Panc1 (cell line): ENCODE data around the gene RNF144A. TPM values are rescaled to one million over a fixed set of nuclear protein-coding genes. Genes with fewer than 3 reads are reported as not detected.

Experiments
- ATAC-seq: fragments of 200-7000 bp; cut with Tn5 transposase; 2 replicates; pipeline ENCODE4 v1.9.1; 2020; ENCODE audit warnings: mild to moderate bottlenecking, moderate library complexity
- BruUV-seq: library from RNA; stranded (reverse); fragments of 400-500 nt; replicated peaks from 2 replicates; lab custom pipeline; 2021; lab: Mats Ljungman, UMichigan
- CTCF ChIA-PET: fragments of 300-600 bp; sonication (Branson Sonifier 250); formaldehyde crosslinking; loops from one replicate; lab custom pipeline; 2022; ENCODE audit warnings: antibody characterized with exemption; lab: Charles Lee
- POLR2A ChIA-PET: fragments of 300-600 bp; sonication (Branson Sonifier 250); formaldehyde crosslinking; loops from one replicate; lab custom pipeline; 2022; ENCODE audit warnings: antibody characterized with exemption; lab: Charles Lee
- DNase-seq: peaks from one replicate; pipeline ENCODE4 v3.0.0-alpha.2; 2010; ENCODE audit warnings: low read depth, low spot score
- H3K27ac ChIP-seq: 2 replicates; pipeline ENCODE4 v1.5.1; 2011; ENCODE audit warnings: mild to moderate bottlenecking, low read length, inconsistent platforms
- H3K27me3 ChIP-seq: fragments of 200-500 bp; sonication (Bioruptor generic); 2 replicates; pipeline ENCODE4 v1.6.0; 2014; ENCODE audit warnings: low read length, inconsistent platforms; ENCODE audit not compliant: control insufficient read depth, insufficient read depth
- H3K36me3 ChIP-seq: fragments of 200-500 bp; sonication (Bioruptor generic); 2 replicates; pipeline ENCODE4 v1.5.1; 2014; ENCODE audit warnings: inconsistent platforms, mild to moderate bottlenecking, low read length, moderate library complexity; ENCODE audit not compliant: control insufficient read depth, insufficient read depth
- H3K4me1 ChIP-seq: 2 replicates; pipeline ENCODE4 v1.5.1; 2011; ENCODE audit warnings: inconsistent platforms, mild to moderate bottlenecking, low read length, moderate library complexity; ENCODE audit not compliant: control insufficient read depth, insufficient read depth
- H3K4me3 ChIP-seq, 2 experiments: 2 replicates each; pipeline ENCODE4 v1.5.1; 2011 to 2012; ENCODE audit warnings: low read depth in 2 of 2, low read length in 2 of 2, mild to moderate bottlenecking in 2 of 2, inconsistent platforms in 1 of 2, moderate library complexity in 1 of 2
- H3K9me3 ChIP-seq: fragments of 200-500 bp; sonication (Bioruptor generic); 2 replicates; pipeline ENCODE4 v1.5.1; 2014; ENCODE audit warnings: low read depth, mild to moderate bottlenecking, inconsistent platforms, low read length, moderate library complexity; ENCODE audit not compliant: control insufficient read depth, insufficient read depth
- POLR2AphosphoS5 ChIP-seq: IDR thresholded peaks from 2 replicates; pipeline ENCODE4 v1.6.1; 2012; ENCODE audit warnings: mild to moderate bottlenecking, low read depth, low read length, moderate library complexity
- SIN3A ChIP-seq: IDR thresholded peaks from 2 replicates; pipeline ENCODE4 v1.6.1; 2012; ENCODE audit warnings: low read depth, mild to moderate bottlenecking, low read length, moderate library complexity, borderline replicate concordance; ENCODE audit not compliant: insufficient read depth
- TCF7L2 ChIP-seq: IDR thresholded peaks from 2 replicates; pipeline ENCODE4 v1.6.1; 2011; ENCODE audit warnings: mild to moderate bottlenecking, low read depth, low read length, inconsistent platforms
- in situ Hi-C: cut with HindIII; loops from 2 replicates; pipeline ENCODE4 v1.10.0; 2016; ENCODE audit warnings: low sequenced_read_pairs, low pct_unique_long_range_greater_than_20kb
- intact Hi-C: fragments of 100-400 bp; cut with micrococcal nuclease; formaldehyde crosslinking; loops from one replicate; pipeline ENCODE4 v1.10.0; 2022; ENCODE audit not compliant: unreplicated experiment
- total RNA-seq: library from RNA; stranded (reverse); gene quantifications from one replicate; pipeline ENCODE4 v1.2.1, GENCODE V29; 2021; ENCODE audit not compliant: unreplicated experiment
- TF ChIP-seq, protein P1 (sequence below): fragments of 450-650 bp; IDR thresholded peaks from 2 replicates; pipeline ENCODE4 v1.5.1; 2017; ENCODE audit warnings: mild to moderate bottlenecking
- TF ChIP-seq, protein P2 (sequence below), 2 experiments: IDR thresholded peaks; 2 replicates each; pipeline ENCODE4 v1.6.1; 2011 to 2012; ENCODE audit warnings: low read depth in 2 of 2, control low read depth in 1 of 2, low read length in 1 of 2, mild to moderate bottlenecking in 1 of 2, moderate library complexity in 1 of 2; ENCODE audit not compliant: insufficient read depth in 1 of 2

Gene RNF144A
- total RNA-seq, 1 experiment from 2014 or later = 5.4 TPM

DNA sequence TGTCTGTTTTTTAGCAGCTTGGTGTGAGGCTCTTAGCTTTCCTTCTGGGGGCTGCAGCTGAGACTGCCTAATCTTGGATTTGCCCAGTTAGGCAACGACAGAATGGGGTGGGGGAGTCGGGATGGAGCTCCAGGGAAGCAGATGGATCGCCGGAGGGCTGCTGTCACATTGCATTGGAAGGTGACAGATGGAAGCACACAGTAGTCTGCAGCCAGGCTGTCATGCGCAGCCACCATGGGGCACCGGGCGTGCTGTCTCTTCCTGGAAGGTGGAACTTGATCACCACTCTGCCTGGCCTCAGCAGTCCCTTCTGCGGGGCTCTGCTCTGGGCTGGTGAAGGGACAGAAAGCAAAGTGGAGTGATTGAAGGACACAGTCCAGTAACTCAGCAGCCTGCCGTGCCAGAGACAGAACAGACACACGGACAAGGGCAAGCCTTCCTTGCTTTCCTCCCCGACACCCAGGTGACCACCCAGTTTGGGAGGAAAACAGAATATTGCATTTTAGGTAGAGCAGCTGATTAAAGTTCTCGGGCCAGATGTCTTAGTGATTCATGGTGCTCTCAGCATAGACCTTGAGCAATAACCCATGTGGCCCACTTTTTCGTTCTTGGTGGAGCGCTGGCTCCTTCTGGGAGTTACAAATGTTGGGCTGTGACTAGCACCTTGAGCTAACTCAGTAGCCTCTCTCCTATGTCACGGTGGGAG lies 40.9 kb downstream of the RNF144A start:
- Histone ChIP-seq H3K27me3 (no peaks in the 10 kb centered on the region), H3K9me3 (no peaks in the 10 kb centered on the region), H3K36me3 (no peaks in the 10 kb centered on the region; the same call in 1 of the 2 replicates), H3K4me1 (no peaks in the 10 kb centered on the region), H3K27ac (no peak overlapping the region), H3K4me3 (no peak overlapping the region)
- no TSS peak for BruUV-seq
- ATAC-seq (no peak), DNase-seq (no peak)
- intact Hi-C loops (no loop called here), in situ Hi-C loops (no loop called here)
- CTCF ChIA-PET = no interaction called here
- TF ChIP-seq, protein P1, sequence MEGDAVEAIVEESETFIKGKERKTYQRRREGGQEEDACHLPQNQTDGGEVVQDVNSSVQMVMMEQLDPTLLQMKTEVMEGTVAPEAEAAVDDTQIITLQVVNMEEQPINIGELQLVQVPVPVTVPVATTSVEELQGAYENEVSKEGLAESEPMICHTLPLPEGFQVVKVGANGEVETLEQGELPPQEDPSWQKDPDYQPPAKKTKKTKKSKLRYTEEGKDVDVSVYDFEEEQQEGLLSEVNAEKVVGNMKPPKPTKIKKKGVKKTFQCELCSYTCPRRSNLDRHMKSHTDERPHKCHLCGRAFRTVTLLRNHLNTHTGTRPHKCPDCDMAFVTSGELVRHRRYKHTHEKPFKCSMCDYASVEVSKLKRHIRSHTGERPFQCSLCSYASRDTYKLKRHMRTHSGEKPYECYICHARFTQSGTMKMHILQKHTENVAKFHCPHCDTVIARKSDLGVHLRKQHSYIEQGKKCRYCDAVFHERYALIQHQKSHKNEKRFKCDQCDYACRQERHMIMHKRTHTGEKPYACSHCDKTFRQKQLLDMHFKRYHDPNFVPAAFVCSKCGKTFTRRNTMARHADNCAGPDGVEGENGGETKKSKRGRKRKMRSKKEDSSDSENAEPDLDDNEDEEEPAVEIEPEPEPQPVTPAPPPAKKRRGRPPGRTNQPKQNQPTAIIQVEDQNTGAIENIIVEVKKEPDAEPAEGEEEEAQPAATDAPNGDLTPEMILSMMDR = no peak
- POLR2A ChIA-PET = no interaction called here

DNA sequence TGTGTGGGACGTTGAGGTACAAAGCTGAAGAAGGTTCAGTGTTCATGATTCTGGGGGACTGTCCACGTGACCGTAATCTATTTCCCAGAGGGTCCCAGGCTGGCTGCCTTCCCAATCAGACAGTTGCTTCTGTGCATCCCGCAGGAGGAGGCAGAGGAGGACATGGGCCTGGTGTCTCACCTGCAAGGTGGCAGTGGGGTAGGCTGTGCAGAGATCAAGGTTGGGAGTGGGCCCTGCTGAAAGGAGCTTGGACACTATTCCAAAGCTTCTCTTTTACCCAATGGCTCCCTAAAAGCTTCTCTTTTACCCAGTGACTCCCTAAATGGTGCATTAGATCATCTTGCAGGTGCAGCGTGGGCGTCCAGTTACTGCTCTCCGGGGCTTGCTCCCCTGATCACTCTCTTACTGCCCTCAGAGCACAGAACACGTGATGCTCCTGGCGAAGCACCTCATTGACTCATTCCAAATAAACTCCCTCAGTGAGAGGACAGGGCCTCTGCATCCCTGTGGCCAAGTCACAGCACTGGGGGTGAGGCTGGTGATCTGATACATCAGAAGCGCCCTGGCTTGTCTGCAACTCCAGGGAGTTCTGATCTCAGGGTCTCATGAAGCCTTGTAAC lies 41.5 kb downstream of the RNF144A start:
- POLR2A ChIA-PET = no interaction called here
- Histone ChIP-seq H3K36me3 (no peaks in the 10 kb centered on the region; the same call in 1 of the 2 replicates), H3K4me1 (no peaks in the 10 kb centered on the region), H3K27ac (no peak overlapping the region), H3K4me3 (no peak overlapping the region), H3K9me3 (no peaks in the 10 kb centered on the region), H3K27me3 (no peaks in the 10 kb centered on the region)
- DNase-seq (no peak), ATAC-seq (no peak)
- intact Hi-C loops (no loop called here), in situ Hi-C loops (no loop called here)
- TF ChIP-seq, protein P1 = no peak
- BruUV-seq = no TSS peak
- CTCF ChIA-PET = no interaction called here

DNA sequence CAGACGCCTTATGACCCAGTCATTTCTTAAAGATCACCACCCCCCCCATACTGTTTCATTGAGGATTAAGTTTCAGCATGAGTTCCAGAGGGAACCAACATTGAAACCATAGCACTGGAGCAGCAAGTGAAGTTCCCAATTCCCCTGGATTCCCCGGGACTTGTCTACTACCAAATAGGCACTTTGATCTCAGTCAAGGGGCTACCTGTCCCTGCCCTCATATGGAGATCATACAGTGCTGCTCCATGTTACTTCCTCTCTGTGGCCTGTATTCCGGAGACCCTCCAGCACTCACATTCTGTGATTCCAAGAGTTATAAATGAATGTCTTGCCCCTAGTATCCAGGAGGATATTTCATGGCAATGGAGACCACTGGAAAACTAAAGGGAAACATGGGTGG lies 42.5 kb downstream of the RNF144A start:
- Histone ChIP-seq H3K4me3 (no peak overlapping the region), H3K9me3 (no peaks in the 10 kb centered on the region), H3K27me3 (no peaks in the 10 kb centered on the region), H3K27ac (no peak overlapping the region), H3K36me3 (no peaks in the 10 kb centered on the region), H3K4me1 (no peaks in the 10 kb centered on the region)
- in situ Hi-C loops (no loop called here), intact Hi-C loops (no loop called here)
- ChIA-PET POLR2A (no interaction called here), CTCF (no interaction called here)
- no peak for TF ChIP-seq POLR2AphosphoS5
- TF ChIP-seq TCF7L2 = no peak
- TF ChIP-seq, protein P1 = no peak
- TF ChIP-seq, protein P2, sequence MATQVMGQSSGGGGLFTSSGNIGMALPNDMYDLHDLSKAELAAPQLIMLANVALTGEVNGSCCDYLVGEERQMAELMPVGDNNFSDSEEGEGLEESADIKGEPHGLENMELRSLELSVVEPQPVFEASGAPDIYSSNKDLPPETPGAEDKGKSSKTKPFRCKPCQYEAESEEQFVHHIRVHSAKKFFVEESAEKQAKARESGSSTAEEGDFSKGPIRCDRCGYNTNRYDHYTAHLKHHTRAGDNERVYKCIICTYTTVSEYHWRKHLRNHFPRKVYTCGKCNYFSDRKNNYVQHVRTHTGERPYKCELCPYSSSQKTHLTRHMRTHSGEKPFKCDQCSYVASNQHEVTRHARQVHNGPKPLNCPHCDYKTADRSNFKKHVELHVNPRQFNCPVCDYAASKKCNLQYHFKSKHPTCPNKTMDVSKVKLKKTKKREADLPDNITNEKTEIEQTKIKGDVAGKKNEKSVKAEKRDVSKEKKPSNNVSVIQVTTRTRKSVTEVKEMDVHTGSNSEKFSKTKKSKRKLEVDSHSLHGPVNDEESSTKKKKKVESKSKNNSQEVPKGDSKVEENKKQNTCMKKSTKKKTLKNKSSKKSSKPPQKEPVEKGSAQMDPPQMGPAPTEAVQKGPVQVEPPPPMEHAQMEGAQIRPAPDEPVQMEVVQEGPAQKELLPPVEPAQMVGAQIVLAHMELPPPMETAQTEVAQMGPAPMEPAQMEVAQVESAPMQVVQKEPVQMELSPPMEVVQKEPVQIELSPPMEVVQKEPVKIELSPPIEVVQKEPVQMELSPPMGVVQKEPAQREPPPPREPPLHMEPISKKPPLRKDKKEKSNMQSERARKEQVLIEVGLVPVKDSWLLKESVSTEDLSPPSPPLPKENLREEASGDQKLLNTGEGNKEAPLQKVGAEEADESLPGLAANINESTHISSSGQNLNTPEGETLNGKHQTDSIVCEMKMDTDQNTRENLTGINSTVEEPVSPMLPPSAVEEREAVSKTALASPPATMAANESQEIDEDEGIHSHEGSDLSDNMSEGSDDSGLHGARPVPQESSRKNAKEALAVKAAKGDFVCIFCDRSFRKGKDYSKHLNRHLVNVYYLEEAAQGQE (IDR thresholded peaks at IDR 0.05; ENCODE audit: insufficient read depth in 1 of 2, low read depth in 2 of 2, low read length in 1 of 2) = no peak
- TF ChIP-seq SIN3A = no peak
- no peak for ATAC-seq
- no peak for DNase-seq
- no TSS peak for BruUV-seq
